Activated CD4-positive, alpha-beta T cell treated with anti-CD3 and anti-CD28 coated beads, Interleukin-2, amount 10 ng/mL, durations not matched to agents 7 days and 5 days (primary cell): Measurements from ENCODE around the gene STYXL1. TPM values are rescaled to one million over a fixed set of nuclear protein-coding genes. Genes with fewer than 3 reads are reported as not detected.

ENCODE experiments used
- CTCF ChIA-PET: fragments of 350-600 bp; sonication (Branson Sonifier 250); formaldehyde crosslinking; loops from one replicate; lab custom pipeline; 2021; ENCODE audit warnings: antibody characterized with exemption; lab: Charles Lee
- POLR2A ChIA-PET: fragments of 350-600 bp; sonication (Branson Sonifier 250); formaldehyde crosslinking; loops from one replicate; lab custom pipeline; 2021; ENCODE audit warnings: antibody characterized with exemption; lab: Charles Lee
- DNase-seq: peaks from one replicate; pipeline ENCODE4 v3.0.0-alpha.2; 2020
- H3K27ac Mint-ChIP-seq: one replicate; pipeline ENCODE4 v1.8.0; 2021; ENCODE audit warnings: mild to moderate bottlenecking, moderate library complexity, mixed read lengths
- H3K27me3 Mint-ChIP-seq: one replicate; pipeline ENCODE4 v1.8.0; 2021; ENCODE audit warnings: mixed read lengths
- H3K36me3 Mint-ChIP-seq: one replicate; pipeline ENCODE4 v1.8.0; 2021; ENCODE audit warnings: low read depth, mixed read lengths
- H3K4me1 Mint-ChIP-seq: one replicate; pipeline ENCODE4 v1.8.0; 2021; ENCODE audit warnings: mixed read lengths
- H3K4me3 Mint-ChIP-seq: one replicate; pipeline ENCODE4 v1.8.0; 2021; ENCODE audit warnings: mild to moderate bottlenecking, moderate library complexity, mixed read lengths
- H3K9me3 Mint-ChIP-seq: one replicate; pipeline ENCODE4 v1.8.0; 2021; ENCODE audit warnings: mixed read lengths
- total RNA-seq, 2 experiments: library from RNA; stranded (reverse); gene quantifications; one replicate each; pipeline ENCODE4 v1.2.3, GENCODE V29; 2021

STYXL1 gene
- total RNA-seq, 2 experiments from 2014 or later = 39.1 to 40.3 TPM

GRCh38 chr7:75971961-75972763, 75.6 kb downstream of the STYXL1 start:
- Mint-ChIP-seq H3K9me3 (no peaks in the 10 kb centered on the region), H3K4me1 (no peaks in the 10 kb centered on the region), H3K27ac (no peak overlapping the region), H3K36me3 (peaks cover 6% of the 10 kb centered on the region), H3K4me3 (no peak overlapping the region), H3K27me3 (no peaks in the 10 kb centered on the region)
- CTCF ChIA-PET = interaction anchor here (0.8 to 1.4 kb wide), 4 partner anchors 10 to 94 kb away, joined by 3 to 4 read pairs (median 4); no protein-coding TSS in a partner anchor
- no peak for DNase-seq
- POLR2A ChIA-PET = no interaction called here

- Mint-ChIP-seq H3K9me3 (no peaks in the 10 kb centered on the region), H3K27ac (no peak overlapping the region), H3K27me3 (no peaks in the 10 kb centered on the region), H3K4me1 (no peaks in the 10 kb centered on the region), H3K4me3 (no peak overlapping the region), H3K36me3 (peaks cover 6% of the 10 kb centered on the region)
- CTCF ChIA-PET = interaction anchor here (0.6 to 1.4 kb wide), 3 partner anchors 11 to 277 kb away, joined by 3 to 4 read pairs (median 4); no protein-coding TSS in a partner anchor
- DNase-seq = no peak
- POLR2A ChIA-PET = interaction anchor here (0.6 kb wide), 1 partner anchor 293 kb away, joined by 3 read pairs; no protein-coding TSS in a partner anchor
These were observed 76.4 kb downstream of the STYXL1 start for GRCh38 chr7:75971309-75971960.

- no peak for DNase-seq
- ChIA-PET POLR2A (no interaction called here), CTCF (interaction anchor here (1.0 kb wide), 2 partner anchors 12 to 15 kb away, joined by 3 to 4 read pairs; no protein-coding TSS in a partner anchor)
- Mint-ChIP-seq H3K9me3 (no peaks in the 10 kb centered on the region), H3K36me3 (peaks cover 6% of the 10 kb centered on the region), H3K4me1 (no peaks in the 10 kb centered on the region), H3K27me3 (no peaks in the 10 kb centered on the region), H3K4me3 (no peak overlapping the region), H3K27ac (no peak overlapping the region)
These were observed 77.9 kb downstream of the STYXL1 start for GRCh38 chr7:75969704-75970498.

GRCh38 chr7:75969182-75969581, 78.6 kb downstream of the STYXL1 start:
- H3K4me1 Mint-ChIP-seq = no peaks in the 10 kb centered on the region
- ChIA-PET POLR2A (no interaction called here), CTCF (no interaction called here)

GRCh38 chr7:75968561-75969001, 79.2 kb downstream of the STYXL1 start:
- H3K27me3 Mint-ChIP-seq = no peaks in the 10 kb centered on the region
- no peak overlapping the region for H3K4me3 Mint-ChIP-seq
- no peaks in the 10 kb centered on the region for H3K36me3 Mint-ChIP-seq
- H3K4me1 Mint-ChIP-seq = no peaks in the 10 kb centered on the region
- DNase-seq = no peak
- H3K9me3 Mint-ChIP-seq = no peaks in the 10 kb centered on the region
- POLR2A ChIA-PET = no interaction called here
- CTCF ChIA-PET = no interaction called here
- no peak overlapping the region for H3K27ac Mint-ChIP-seq

More at GRCh38 chr7:75969182-75969581, 78.6 kb downstream of the STYXL1 start:
- H3K4me3 Mint-ChIP-seq = no peak overlapping the region
- H3K36me3 Mint-ChIP-seq = peaks cover 6% of the 10 kb centered on the region
- H3K27ac Mint-ChIP-seq = no peak overlapping the region
- DNase-seq = no peak
- no peaks in the 10 kb centered on the region for H3K27me3 Mint-ChIP-seq
- no peaks in the 10 kb centered on the region for H3K9me3 Mint-ChIP-seq

GRCh38 chr7:75968012-75968411, 79.8 kb downstream of the STYXL1 start:
- Mint-ChIP-seq H3K9me3 (no peaks in the 10 kb centered on the region), H3K4me1 (no peaks in the 10 kb centered on the region), H3K27me3 (no peaks in the 10 kb centered on the region), H3K27ac (no peak overlapping the region), H3K4me3 (no peak overlapping the region), H3K36me3 (no peaks in the 10 kb centered on the region)
- no peak for DNase-seq
- CTCF ChIA-PET = interaction anchor here (1.3 kb wide), 1 partner anchor 9 kb away, joined by 3 read pairs; no protein-coding TSS in a partner anchor
- POLR2A ChIA-PET = no interaction called here

- no peaks in the 10 kb centered on the region for H3K36me3 Mint-ChIP-seq
- no peak overlapping the region for H3K27ac Mint-ChIP-seq
- H3K9me3 Mint-ChIP-seq = no peaks in the 10 kb centered on the region
- no peak for DNase-seq
- no peaks in the 10 kb centered on the region for H3K4me1 Mint-ChIP-seq
- ChIA-PET POLR2A (no interaction called here), CTCF (interaction anchor here (0.6 to 1.6 kb wide), 3 partner anchors 10 to 98 kb away, joined by 3 read pairs; no protein-coding TSS in a partner anchor)
- no peak overlapping the region for H3K4me3 Mint-ChIP-seq
- H3K27me3 Mint-ChIP-seq = no peaks in the 10 kb centered on the region
These were observed 80.3 kb downstream of the STYXL1 start for GRCh38 chr7:75967487-75967997.

- H3K9me3 Mint-ChIP-seq = no peaks in the 10 kb centered on the region
- H3K4me1 Mint-ChIP-seq = no peaks in the 10 kb centered on the region
- H3K27me3 Mint-ChIP-seq = no peaks in the 10 kb centered on the region
- no peak overlapping the region for H3K4me3 Mint-ChIP-seq
- H3K36me3 Mint-ChIP-seq = no peaks in the 10 kb centered on the region
- no peak for DNase-seq
- ChIA-PET POLR2A (no interaction called here), CTCF (interaction anchor here (0.6 to 1.6 kb wide), 3 partner anchors 10 to 99 kb away, joined by 3 read pairs; no protein-coding TSS in a partner anchor)
- H3K27ac Mint-ChIP-seq = no peak overlapping the region
These were observed 80.7 kb downstream of the STYXL1 start for GRCh38 chr7:75967055-75967454.

GRCh38 chr7:75966190-75966961, 81.4 kb downstream of the STYXL1 start:
- H3K27ac Mint-ChIP-seq = no peak overlapping the region
- POLR2A ChIA-PET = no interaction called here

GRCh38 chr7:75965617-75966016, 82.2 kb downstream of the STYXL1 start:
- H3K27ac Mint-ChIP-seq = no peak overlapping the region
- H3K36me3 Mint-ChIP-seq = no peaks in the 10 kb centered on the region
- H3K4me3 Mint-ChIP-seq = no peak overlapping the region
- H3K27me3 Mint-ChIP-seq = no peaks in the 10 kb centered on the region
- H3K4me1 Mint-ChIP-seq = no peaks in the 10 kb centered on the region
- H3K9me3 Mint-ChIP-seq = no peaks in the 10 kb centered on the region
- no peak for DNase-seq
- ChIA-PET POLR2A (no interaction called here), CTCF (interaction anchor here (1.6 kb wide), 1 partner anchor 46 kb away, joined by 3 read pairs; no protein-coding TSS in a partner anchor)

More at GRCh38 chr7:75966190-75966961, 81.4 kb downstream of the STYXL1 start:
- DNase-seq = no peak
- Mint-ChIP-seq H3K36me3 (no peaks in the 10 kb centered on the region), H3K9me3 (no peaks in the 10 kb centered on the region), H3K27me3 (no peaks in the 10 kb centered on the region), H3K4me1 (no peaks in the 10 kb centered on the region), H3K4me3 (no peak overlapping the region)
- CTCF ChIA-PET = interaction anchor here (1.6 kb wide), 1 partner anchor 47 kb away, joined by 3 read pairs; no protein-coding TSS in a partner anchor

GRCh38 chr7:75963381-75963995, 84.3 kb downstream of the STYXL1 start:
- no peak for DNase-seq
- Mint-ChIP-seq H3K27ac (no peak overlapping the region), H3K27me3 (no peaks in the 10 kb centered on the region), H3K4me3 (no peak overlapping the region), H3K36me3 (no peaks in the 10 kb centered on the region), H3K4me1 (no peaks in the 10 kb centered on the region), H3K9me3 (no peaks in the 10 kb centered on the region)
- CTCF ChIA-PET = no interaction called here
- POLR2A ChIA-PET = no interaction called here
